ENCODE results near the gene GRB2.

GRCh38 chr17:75414488-75414887, 9.0 kb upstream of the GRB2 start:
- no peak for TF ChIP-seq ZNF274 (IDR thresholded peaks at IDR 0.05; ENCODE audit: low read depth, low read length)
- TF ChIP-seq YY1 (IDR thresholded peaks at IDR 0.05; ENCODE audit: insufficient read depth, insufficient read length) = no peak
- no peak for TF ChIP-seq SUZ12 (IDR thresholded peaks at IDR 0.05; ENCODE audit: extremely low read depth, insufficient read depth, insufficient read length)
